ENCODE data around the gene PCNX3.
A peak's percentile ranks its signal among the peaks of the same experiment; 100 is the strongest.

Gene PCNX3

DNA sequence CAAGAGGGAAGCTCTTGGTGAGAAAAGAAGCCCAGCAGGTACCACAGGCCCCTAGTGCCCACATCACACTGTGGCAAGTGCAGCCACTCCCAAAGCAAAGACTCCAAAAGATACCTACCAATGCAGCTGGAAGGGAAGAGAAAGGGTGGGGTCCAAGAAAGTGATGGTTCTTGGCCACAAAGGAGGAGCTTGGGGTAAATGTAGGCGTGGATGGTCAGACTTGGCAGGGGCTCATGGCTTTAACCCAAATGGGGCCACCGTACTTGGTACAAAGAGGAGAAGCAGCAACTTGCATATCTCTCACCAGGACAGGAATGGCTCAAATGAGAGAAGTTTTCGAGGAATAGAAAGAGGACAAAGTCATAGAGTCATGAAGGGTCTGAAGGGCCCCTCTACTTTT, 6.3 kb upstream of the PCNX3 start:
- H3K27ac ChIP-seq (ENCODE audit: low read depth, low read length): no peak overlapping the region
- H3K27me3 ChIP-seq (ENCODE audit: control insufficient read depth in 1 of 2, insufficient read depth in 2 of 2, low read length in 2 of 2): no peaks in the 10 kb centered on the region
- H3K4me3 ChIP-seq (ENCODE audit: low read depth in 1 of 2, low read length in 2 of 2): no peak overlapping the region
- peaks cover 46% of the 10 kb centered on the region for H3K36me3 ChIP-seq (ENCODE audit: insufficient read depth, low read length)
- H3K9ac ChIP-seq (ENCODE audit: low read length): no peak overlapping the region
- peaks cover 53% of the 10 kb centered on the region for H3K4me1 ChIP-seq (ENCODE audit: insufficient read depth, low read length)
- no peaks in the 10 kb centered on the region for H3K9me3 ChIP-seq (ENCODE audit: low read length)

DNA sequence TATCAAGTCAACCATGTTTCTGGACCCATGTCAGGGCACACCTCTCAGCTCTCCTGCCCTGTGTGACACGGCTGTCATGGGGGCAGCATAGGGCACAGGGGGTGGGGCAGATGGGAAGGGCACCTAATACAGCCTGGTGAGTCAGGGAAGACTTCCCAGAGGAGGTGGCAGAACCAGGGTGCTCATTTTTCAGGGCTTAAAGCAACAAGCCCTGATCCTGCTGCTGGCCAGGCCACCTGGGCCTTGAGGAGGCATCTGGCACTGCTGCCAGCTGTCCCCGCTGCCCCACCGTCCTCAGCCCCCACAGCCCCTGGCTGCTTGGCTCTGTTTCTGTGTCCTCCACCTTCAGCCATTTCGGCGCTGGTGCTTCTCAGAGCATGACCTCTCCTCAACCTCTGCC, 5.9 kb upstream of the PCNX3 start:
- Histone ChIP-seq H3K9ac (ENCODE audit: low read length) (no peak overlapping the region), H3K9me3 (ENCODE audit: low read length) (no peaks in the 10 kb centered on the region), H3K27me3 (ENCODE audit: control insufficient read depth in 1 of 2, insufficient read depth in 2 of 2, low read length in 2 of 2) (no peaks in the 10 kb centered on the region), H3K4me3 (ENCODE audit: low read depth in 1 of 2, low read length in 2 of 2) (no peak overlapping the region), H3K36me3 (ENCODE audit: insufficient read depth, low read length) (peaks cover 43% of the 10 kb centered on the region), H3K4me1 (ENCODE audit: insufficient read depth, low read length) (peaks cover 53% of the 10 kb centered on the region), H3K27ac (ENCODE audit: low read depth, low read length) (peak overlapping the region; percentile 14)

DNA sequence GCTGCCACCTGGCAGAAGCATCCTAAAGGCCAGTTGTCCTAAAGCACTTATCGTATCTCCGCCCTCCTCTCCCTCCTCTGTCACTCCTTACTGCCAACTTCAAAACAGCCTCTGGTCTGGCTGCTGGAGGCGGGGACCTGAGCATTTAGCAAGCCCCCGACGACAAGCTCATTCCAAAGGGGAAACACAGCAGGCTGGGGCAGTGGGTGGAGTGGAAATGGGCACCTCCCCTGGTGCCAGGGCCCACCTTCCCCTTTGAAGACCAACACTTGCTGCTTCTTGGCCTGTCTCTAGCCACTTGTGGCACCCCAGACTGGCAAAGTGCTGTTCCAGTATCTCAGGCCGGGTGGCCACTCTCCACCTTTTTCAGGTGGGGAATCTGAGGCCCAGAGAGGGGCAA, 5.2 kb upstream of the PCNX3 start:
- peak overlapping the region; percentile 20 for H3K9ac ChIP-seq (ENCODE audit: low read length)
- peak overlapping the region; percentile 14 for H3K27ac ChIP-seq (ENCODE audit: low read depth, low read length)
- peak overlapping the region in 1 of 2 donors; percentile 2 for H3K4me3 ChIP-seq (ENCODE audit: low read depth in 1 of 2, low read length in 2 of 2)
- H3K27me3 ChIP-seq (ENCODE audit: control insufficient read depth in 1 of 2, insufficient read depth in 2 of 2, low read length in 2 of 2): no peaks in the 10 kb centered on the region
- H3K9me3 ChIP-seq (ENCODE audit: low read length): no peaks in the 10 kb centered on the region
- peaks cover 53% of the 10 kb centered on the region for H3K4me1 ChIP-seq (ENCODE audit: insufficient read depth, low read length)
- H3K36me3 ChIP-seq (ENCODE audit: insufficient read depth, low read length): peaks cover 36% of the 10 kb centered on the region

GRCh38 chr11:65611028-65611757, 4.4 kb upstream of the PCNX3 start:
- H3K27me3 ChIP-seq (ENCODE audit: control insufficient read depth in 1 of 2, insufficient read depth in 2 of 2, low read length in 2 of 2): no peaks in the 10 kb centered on the region
- H3K9me3 ChIP-seq (ENCODE audit: low read length): no peaks in the 10 kb centered on the region
- H3K36me3 ChIP-seq (ENCODE audit: insufficient read depth, low read length): peaks cover 28% of the 10 kb centered on the region
- peaks cover 52% of the 10 kb centered on the region for H3K4me1 ChIP-seq (ENCODE audit: insufficient read depth, low read length)
- H3K9ac ChIP-seq (ENCODE audit: low read length): peak overlapping the region; percentile 20
- H3K27ac ChIP-seq (ENCODE audit: low read depth, low read length): peak overlapping the region; percentile 21
- peak overlapping the region in 1 of 2 donors; percentile 69 for H3K4me3 ChIP-seq (ENCODE audit: low read depth in 1 of 2, low read length in 2 of 2)

DNA sequence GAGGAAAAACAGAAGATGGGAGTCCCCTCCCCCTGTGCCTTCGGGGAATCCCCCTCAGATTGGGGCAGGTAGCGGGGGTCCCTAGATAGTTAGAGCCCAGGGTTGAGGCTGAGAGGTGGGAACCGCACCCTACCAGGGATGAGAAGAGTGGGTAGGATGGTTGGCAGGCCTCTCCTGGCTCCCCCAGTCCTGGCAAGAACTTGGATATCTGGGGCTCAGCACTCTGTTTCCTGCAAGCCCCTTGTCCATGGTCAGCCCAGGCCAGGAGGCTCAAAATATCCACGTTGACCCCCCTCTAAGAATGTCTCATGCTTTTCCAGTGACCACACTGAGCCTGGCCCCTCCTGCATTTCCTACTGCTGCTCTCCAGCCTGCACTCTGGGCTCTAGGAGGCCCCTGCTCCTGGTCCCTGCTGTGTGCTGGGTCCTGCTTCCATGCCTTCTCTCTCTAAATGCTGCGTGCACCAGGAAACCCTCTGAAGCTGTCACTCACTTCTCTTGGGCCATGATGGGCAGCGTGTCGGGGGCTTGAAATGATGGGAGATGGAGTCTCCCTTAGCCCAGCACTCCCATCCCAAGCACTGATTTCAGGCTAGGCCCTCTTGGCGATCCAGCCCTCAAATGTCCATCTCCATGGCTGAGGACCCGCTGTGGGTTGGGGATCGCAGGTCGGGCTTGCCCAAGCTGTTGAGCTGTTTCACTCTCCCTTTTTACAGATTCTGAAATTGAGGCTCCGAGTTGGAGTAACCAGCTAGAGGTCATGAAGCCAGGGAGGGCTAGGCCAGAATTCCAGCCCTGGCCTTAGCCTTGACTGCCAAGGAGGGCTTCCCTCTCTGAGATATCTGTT, 3.6 kb upstream of the PCNX3 start:
- Histone ChIP-seq H3K36me3 (ENCODE audit: insufficient read depth, low read length) (peaks cover 31% of the 10 kb centered on the region), H3K4me1 (ENCODE audit: insufficient read depth, low read length) (peaks cover 53% of the 10 kb centered on the region), H3K9ac (ENCODE audit: low read length) (peak overlapping the region; percentile 34), H3K27ac (ENCODE audit: low read depth, low read length) (peak overlapping the region; percentile 96), H3K4me3 (ENCODE audit: low read depth in 1 of 2, low read length in 2 of 2) (peak overlapping the region in 1 of 2 donors; percentile 69), H3K27me3 (ENCODE audit: control insufficient read depth in 1 of 2, insufficient read depth in 2 of 2, low read length in 2 of 2) (no peaks in the 10 kb centered on the region), H3K9me3 (ENCODE audit: low read length) (no peaks in the 10 kb centered on the region)

DNA sequence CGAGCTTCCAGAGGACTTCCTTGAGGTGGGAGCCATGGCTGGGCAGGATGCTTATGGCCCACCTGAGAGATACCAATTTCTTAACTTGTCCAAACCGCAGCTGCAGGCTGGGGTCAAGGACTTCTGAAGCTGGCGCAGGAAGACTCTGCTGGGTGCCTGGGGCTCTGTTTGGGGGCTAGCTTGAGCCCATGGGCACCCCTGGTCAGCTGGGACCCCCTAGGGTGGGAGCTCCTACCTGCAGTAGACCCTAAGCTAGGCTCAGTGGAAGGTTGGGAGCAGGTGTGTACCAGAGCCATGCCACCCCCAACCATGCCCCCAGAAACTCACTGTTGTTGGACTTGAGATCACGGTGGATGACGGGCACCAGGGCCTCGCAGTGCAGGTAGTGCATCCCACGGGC, 2.9 kb upstream of the PCNX3 start:
- Histone ChIP-seq H3K4me1 (ENCODE audit: insufficient read depth, low read length) (peaks cover 54% of the 10 kb centered on the region), H3K9ac (ENCODE audit: low read length) (peak overlapping the region; percentile 34), H3K36me3 (ENCODE audit: insufficient read depth, low read length) (peaks cover 38% of the 10 kb centered on the region)

DNA sequence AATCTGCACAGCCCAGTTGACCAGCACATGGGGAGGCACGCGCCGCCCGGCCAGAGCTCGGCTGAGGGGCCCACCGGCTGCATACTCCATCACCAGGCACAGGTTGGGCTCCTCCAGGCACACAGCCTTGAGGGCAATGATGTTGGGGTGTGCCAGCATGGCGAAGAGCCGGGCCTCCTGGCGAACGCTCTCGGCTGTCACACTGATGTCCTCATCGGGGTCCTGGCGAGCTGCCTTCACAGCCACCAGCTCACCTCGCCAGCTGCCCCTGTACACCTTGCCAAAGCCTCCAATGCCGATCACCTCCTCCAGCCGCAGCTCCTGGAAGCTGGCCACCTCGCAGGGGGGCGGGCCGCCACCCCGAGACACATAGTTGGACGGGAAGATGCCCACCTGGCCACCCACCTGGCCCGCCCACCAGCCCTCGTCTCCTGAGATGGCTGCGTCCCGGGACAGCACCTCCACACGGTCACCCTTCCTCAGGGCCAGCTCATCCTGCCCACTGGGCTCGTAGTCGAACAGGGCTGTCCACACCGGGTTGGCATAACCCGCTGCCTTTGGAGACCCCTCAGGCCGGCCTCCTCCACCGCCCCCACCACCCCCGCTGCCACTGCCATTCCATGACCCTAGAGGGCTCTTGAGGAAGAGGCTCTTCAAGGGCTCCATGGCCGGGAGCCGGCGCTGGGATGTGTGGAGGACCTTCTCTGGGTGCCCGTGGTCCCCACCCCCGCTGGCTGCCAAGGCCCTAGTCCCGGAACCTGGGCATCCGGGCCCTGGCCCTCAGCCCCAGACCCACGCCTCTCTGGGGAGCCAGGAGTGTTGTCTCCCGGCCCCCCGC, 2.3 kb upstream of the PCNX3 start:
- Histone ChIP-seq H3K9me3 (ENCODE audit: low read length) (no peaks in the 10 kb centered on the region), H3K36me3 (ENCODE audit: insufficient read depth, low read length) (peaks cover 45% of the 10 kb centered on the region), H3K9ac (ENCODE audit: low read length) (peak overlapping the region; percentile 47), H3K4me1 (ENCODE audit: insufficient read depth, low read length) (peaks cover 48% of the 10 kb centered on the region), H3K4me3 (ENCODE audit: low read depth in 1 of 2, low read length in 2 of 2) (peak overlapping the region; percentile 69 to 97), H3K27me3 (ENCODE audit: control insufficient read depth in 1 of 2, insufficient read depth in 2 of 2, low read length in 2 of 2) (no peaks in the 10 kb centered on the region), H3K27ac (ENCODE audit: low read depth, low read length) (peak overlapping the region; percentile 96)

More for the DNA sequence above, 2.9 kb upstream of the PCNX3 start:
- no peaks in the 10 kb centered on the region for H3K9me3 ChIP-seq (ENCODE audit: low read length)
- peak overlapping the region; percentile 26 to 69 for H3K4me3 ChIP-seq (ENCODE audit: low read depth in 1 of 2, low read length in 2 of 2)
- H3K27ac ChIP-seq (ENCODE audit: low read depth, low read length): peak overlapping the region; percentile 96
- H3K27me3 ChIP-seq (ENCODE audit: control insufficient read depth in 1 of 2, insufficient read depth in 2 of 2, low read length in 2 of 2): no peaks in the 10 kb centered on the region

- Histone ChIP-seq H3K9me3 (ENCODE audit: low read length) (no peaks in the 10 kb centered on the region), H3K4me1 (ENCODE audit: insufficient read depth, low read length) (peaks cover 27% of the 10 kb centered on the region), H3K27ac (ENCODE audit: low read depth, low read length) (peak overlapping the region; percentile 54), H3K36me3 (ENCODE audit: insufficient read depth, low read length) (peaks cover 53% of the 10 kb centered on the region), H3K4me3 (ENCODE audit: low read depth in 1 of 2, low read length in 2 of 2) (peak overlapping the region; percentile 72 to 81), H3K27me3 (ENCODE audit: control insufficient read depth in 1 of 2, insufficient read depth in 2 of 2, low read length in 2 of 2) (no peaks in the 10 kb centered on the region), H3K9ac (ENCODE audit: low read length) (peak overlapping the region; percentile 50)
Observed at GRCh38 chr11:65615950-65616574, 486 bp downstream of the PCNX3 start.

DNA sequence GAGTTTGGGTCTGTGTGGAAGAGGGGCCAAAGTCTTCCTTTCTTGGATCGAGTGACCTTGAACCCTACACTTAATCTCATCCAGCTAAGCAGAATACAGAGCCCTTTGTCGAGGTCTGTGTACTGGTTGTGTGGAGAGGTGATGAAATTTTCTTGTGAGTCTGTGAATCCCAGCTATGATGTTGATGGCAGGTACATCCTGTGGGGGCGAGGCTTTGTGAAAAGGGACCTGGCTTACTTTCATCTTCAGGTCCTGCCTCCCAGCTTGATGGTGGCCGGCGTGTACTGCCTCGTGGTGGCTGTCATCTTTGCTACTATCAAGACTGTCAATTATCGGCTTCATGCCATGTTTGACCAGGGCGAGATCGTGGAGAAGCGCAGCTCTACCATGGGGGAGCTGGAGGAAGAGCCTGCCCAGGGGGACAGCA, 1.0 kb downstream of the PCNX3 start:
- H3K36me3 ChIP-seq (ENCODE audit: insufficient read depth, low read length): peaks cover 58% of the 10 kb centered on the region
- H3K4me3 ChIP-seq (ENCODE audit: low read depth in 1 of 2, low read length in 2 of 2): peak overlapping the region; percentile 72 to 81
- H3K9ac ChIP-seq (ENCODE audit: low read length): peak overlapping the region; percentile 50
- H3K9me3 ChIP-seq (ENCODE audit: low read length): no peaks in the 10 kb centered on the region
- H3K27ac ChIP-seq (ENCODE audit: low read depth, low read length): peak overlapping the region; percentile 54
- peaks cover 27% of the 10 kb centered on the region for H3K4me1 ChIP-seq (ENCODE audit: insufficient read depth, low read length)
- no peaks in the 10 kb centered on the region for H3K27me3 ChIP-seq (ENCODE audit: control insufficient read depth in 1 of 2, insufficient read depth in 2 of 2, low read length in 2 of 2)

DNA sequence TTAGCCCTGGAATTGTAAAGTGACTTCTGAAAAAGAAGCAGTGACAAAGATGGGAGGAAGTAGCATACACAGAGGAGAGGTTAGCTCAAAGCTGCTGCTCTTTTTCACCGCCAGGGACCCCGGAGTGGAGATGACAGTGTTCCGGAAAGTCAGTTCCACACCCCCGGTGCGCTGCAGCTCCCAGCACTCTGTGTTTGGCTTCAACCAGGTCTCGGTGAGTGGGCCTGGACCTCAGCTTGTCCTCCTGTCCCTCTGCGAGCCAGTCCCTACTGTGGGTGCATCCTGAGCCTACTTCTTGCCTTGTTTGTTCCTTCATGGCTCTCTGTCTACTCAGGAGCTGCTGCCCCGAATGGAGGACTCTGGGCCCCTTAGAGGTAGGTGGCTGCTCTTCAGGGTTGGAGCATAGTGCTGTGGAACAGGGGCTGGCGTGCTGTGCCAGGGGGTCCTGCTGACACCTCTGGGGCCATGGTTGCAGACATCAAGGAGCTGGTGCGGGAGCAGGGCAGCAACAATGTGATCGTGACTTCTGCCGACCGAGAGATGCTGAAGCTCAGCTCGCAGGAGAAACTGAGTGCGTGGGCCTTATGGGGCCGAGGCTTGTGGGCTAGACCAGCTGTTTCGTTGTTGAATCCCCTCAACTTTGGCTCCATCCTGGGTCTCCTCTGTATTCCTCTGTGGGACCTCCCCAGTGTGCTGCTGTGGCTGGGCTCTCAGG, 1.7 kb downstream of the PCNX3 start:
- H3K9me3 ChIP-seq (ENCODE audit: low read length): no peaks in the 10 kb centered on the region
- H3K4me3 ChIP-seq (ENCODE audit: low read depth in 1 of 2, low read length in 2 of 2): no peak overlapping the region
- H3K27me3 ChIP-seq (ENCODE audit: control insufficient read depth in 1 of 2, insufficient read depth in 2 of 2, low read length in 2 of 2): no peaks in the 10 kb centered on the region
- no peak overlapping the region for H3K27ac ChIP-seq (ENCODE audit: low read depth, low read length)
- peaks cover 25% of the 10 kb centered on the region for H3K4me1 ChIP-seq (ENCODE audit: insufficient read depth, low read length)
- peaks cover 61% of the 10 kb centered on the region for H3K36me3 ChIP-seq (ENCODE audit: insufficient read depth, low read length)
- H3K9ac ChIP-seq (ENCODE audit: low read length): peak overlapping the region; percentile 19

Measured in muscle layer of colon (tissue), 2 donors.